ENCODE measurements around the gene SNTG2. TPM values are rescaled to one million over a fixed set of nuclear protein-coding genes. Genes with fewer than 3 reads are reported as not detected.

Gene SNTG2
- total and polyA plus RNA-seq, 2 donors (not counting 3 experiments of a cell fraction or from before 2014, with no cell fraction given) = not detected

GRCh38 chr2:990970-991369 lies 40.3 kb downstream of the SNTG2 start:
- Histone ChIP-seq H3K4me3 (replicated peaks in 1 of 3; ENCODE audit: insufficient read depth in 1 of 3, low read depth in 1 of 3, low read length in 3 of 3) (no peak overlapping the region), H3K9me1 (replicated peaks; ENCODE audit: control insufficient read depth, extremely low read depth, insufficient read depth, low read length) (no peaks in the 10 kb centered on the region), H3K4me2 (ENCODE audit: insufficient read depth, low read length) (no peak overlapping the region), H3K4me1 (ENCODE audit: control insufficient read depth, extremely low read depth, insufficient read depth, low read length) (no peaks in the 10 kb centered on the region), H2AFZ (ENCODE audit: low read depth, low read length) (no peak overlapping the region), H3K9me3 (replicated peaks; ENCODE audit: control insufficient read depth, insufficient read depth, low read length) (no peaks in the 10 kb centered on the region), H3K36me3 (ENCODE audit: control insufficient read depth in 2 of 2, extremely low read depth in 1 of 2, insufficient read depth in 2 of 2, low read length in 2 of 2) (no peaks in the 10 kb centered on the region), H3K27ac (ENCODE audit: insufficient read depth, low read depth, low read length) (no peak overlapping the region), H3K27me3 (ENCODE audit: control insufficient read depth in 2 of 2, insufficient read depth in 2 of 2, low read length in 2 of 2) (no peaks in the 10 kb centered on the region), H4K20me1 (replicated peaks; ENCODE audit: control insufficient read depth, extremely low read depth, insufficient read depth, low read length) (no peaks in the 10 kb centered on the region), H3K9ac (replicated peaks; ENCODE audit: extremely low read depth, insufficient read depth, low read length) (no peak overlapping the region), H3K79me2 (ENCODE audit: control insufficient read depth, insufficient read depth, low read length) (no peaks in the 10 kb centered on the region)
- dilution Hi-C loops (cut with MboI; ENCODE audit: extremely low pct_ligation_motif_present, low sequenced_read_pairs) (no loop called here), intact Hi-C loops (cut with micrococcal nuclease) (no loop called here)
- no peak for TF ChIP-seq MAX (IDR thresholded peaks at IDR 0.05; ENCODE audit: insufficient read depth, insufficient read length)
- TF ChIP-seq MYC (IDR thresholded peaks at IDR 0.05; ENCODE audit: low read depth, low read length) = no peak
- TF ChIP-seq POLR2AphosphoS5 (IDR thresholded peaks at IDR 0.05; ENCODE audit: insufficient read depth, low read depth, low read length) = no peak
- TF ChIP-seq POLR2A (IDR thresholded peaks at IDR 0.05; ENCODE audit: low read depth, low read length) = no peak
- no peak for TF ChIP-seq GATA2 (IDR thresholded peaks at IDR 0.05; ENCODE audit: insufficient read depth, insufficient read length, low read depth, low read length)
- TF ChIP-seq CTCF (IDR thresholded peaks at IDR 0.05; ENCODE audit: extremely low read depth in 1 of 2, insufficient read depth in 1 of 2, low read depth in 1 of 2, low read length in 2 of 2) = no peak
- TF ChIP-seq FOS (IDR thresholded peaks at IDR 0.05; ENCODE audit: borderline replicate concordance, insufficient read depth, low read length) = no peak
- TF ChIP-seq EZH2 (IDR thresholded peaks at IDR 0.05; ENCODE audit: borderline replicate concordance, low read depth, low read length, severe bottlenecking) = no peak
- no peak for TF ChIP-seq JUN (IDR thresholded peaks at IDR 0.05; ENCODE audit: borderline replicate concordance, insufficient read depth, insufficient read length, low read depth)
- CTCF ChIA-PET = no interaction called here
- DNase-seq (ENCODE audit: low read depth, low spot score) (no peak), FAIRE-seq (no peak)
- POLR2A ChIA-PET = no interaction called here
- no TSS peak for BruUV-seq (replicated peaks)
